ENCODE results near the gene SHE. TPM values are rescaled to one million over a fixed set of nuclear protein-coding genes. Genes with fewer than 3 reads are reported as not detected.
A peak's percentile ranks its signal among the peaks of the same experiment; 100 is the strongest.

Gene SHE
- total RNA-seq, 2 experiments from 2014 or later, result not detected

GRCh38 chr1:154436433-154436832 lies 65.8 kb downstream of the SHE start:
- DNase-seq (no peak), ATAC-seq (ENCODE audit: poor library complexity) (no peak)
- peaks cover 54% of the 10 kb centered on the region for H3K4me1 Mint-ChIP-seq (ENCODE audit: low read depth)
- no peaks in the 10 kb centered on the region for H3K9me3 ChIP-seq (ENCODE audit: control insufficient read depth in 1 of 2, insufficient read depth in 1 of 2, low read length in 2 of 2)
- no peaks in the 10 kb centered on the region for H3K9me3 Mint-ChIP-seq
- peaks cover 91% of the 10 kb centered on the region for H3K36me3 Mint-ChIP-seq (ENCODE audit: low read depth)
- peaks cover 55% of the 10 kb centered on the region for H3K4me1 ChIP-seq (ENCODE audit: insufficient read depth, low read length)
- no peaks in the 10 kb centered on the region for H3K27me3 Mint-ChIP-seq
- ChIA-PET CTCF (no interaction called here), POLR2A (interaction anchor here (1.4 to 9.6 kb wide), 2 partner anchors 17 to 29 kb away, joined by 5 to 86 read pairs; no protein-coding TSS in a partner anchor)
- H3K4me3 ChIP-seq (ENCODE audit: low read length), result no peak overlapping the region
- H3K4me3 Mint-ChIP-seq, result no peak overlapping the region
- H3K27ac Mint-ChIP-seq, result peak overlapping the region; percentile 69
- H3K27ac ChIP-seq (ENCODE audit: low read depth in 1 of 2, low read length in 2 of 2), result no peak overlapping the region
- no peaks in the 10 kb centered on the region for H3K27me3 ChIP-seq (ENCODE audit: control insufficient read depth in 1 of 2, insufficient read depth in 2 of 2, low read length in 2 of 2)
- TF ChIP-seq CTCF (IDR thresholded peaks at IDR 0.05), result no peak
- peaks cover 73% of the 10 kb centered on the region for H3K36me3 ChIP-seq (ENCODE audit: insufficient read depth, low read length)
- intact Hi-C loops (cut with DNase I, micrococcal nuclease), result no loop called here

GRCh38 chr1:154435599-154436200 lies 66.5 kb downstream of the SHE start:
- Histone ChIP-seq H3K36me3 (ENCODE audit: insufficient read depth, low read length) (peaks cover 74% of the 10 kb centered on the region), H3K27ac (ENCODE audit: low read depth in 1 of 2, low read length in 2 of 2) (no peak overlapping the region), H3K4me1 (ENCODE audit: insufficient read depth, low read length) (peaks cover 55% of the 10 kb centered on the region), H3K9me3 (ENCODE audit: control insufficient read depth in 1 of 2, insufficient read depth in 1 of 2, low read length in 2 of 2) (no peaks in the 10 kb centered on the region), H3K4me3 (ENCODE audit: low read length) (no peak overlapping the region), H3K27me3 (ENCODE audit: control insufficient read depth in 1 of 2, insufficient read depth in 2 of 2, low read length in 2 of 2) (no peaks in the 10 kb centered on the region)
- ChIA-PET CTCF (no interaction called here), POLR2A (interaction anchor here (1.4 to 9.6 kb wide), 2 partner anchors 16 to 28 kb away, joined by 5 to 86 read pairs; no protein-coding TSS in a partner anchor)
- no peak for DNase-seq
- intact Hi-C loops (cut with DNase I, micrococcal nuclease), result no loop called here
- no peak for ATAC-seq (ENCODE audit: poor library complexity)
- H3K36me3 Mint-ChIP-seq (ENCODE audit: low read depth), result peaks cover 91% of the 10 kb centered on the region
- H3K4me3 Mint-ChIP-seq, result no peak overlapping the region
- no peak for TF ChIP-seq CTCF (IDR thresholded peaks at IDR 0.05)
- H3K9me3 Mint-ChIP-seq, result no peaks in the 10 kb centered on the region
- no peaks in the 10 kb centered on the region for H3K27me3 Mint-ChIP-seq
- no peak overlapping the region for H3K27ac Mint-ChIP-seq
- H3K4me1 Mint-ChIP-seq (ENCODE audit: low read depth), result peaks cover 53% of the 10 kb centered on the region

- TF ChIP-seq CTCF (IDR thresholded peaks at IDR 0.05), result no peak
- H3K4me1 Mint-ChIP-seq (ENCODE audit: low read depth), result peaks cover 51% of the 10 kb centered on the region
- Histone ChIP-seq H3K9me3 (ENCODE audit: control insufficient read depth in 1 of 2, insufficient read depth in 1 of 2, low read length in 2 of 2) (no peaks in the 10 kb centered on the region), H3K27ac (ENCODE audit: low read depth in 1 of 2, low read length in 2 of 2) (peak overlapping the region in 1 of 2 donors; percentile 11), H3K36me3 (ENCODE audit: insufficient read depth, low read length) (peaks cover 78% of the 10 kb centered on the region), H3K4me1 (ENCODE audit: insufficient read depth, low read length) (peaks cover 59% of the 10 kb centered on the region), H3K27me3 (ENCODE audit: control insufficient read depth in 1 of 2, insufficient read depth in 2 of 2, low read length in 2 of 2) (no peaks in the 10 kb centered on the region), H3K4me3 (ENCODE audit: low read length) (no peak overlapping the region)
- intact Hi-C loops (cut with DNase I, micrococcal nuclease), result no loop called here
- H3K36me3 Mint-ChIP-seq (ENCODE audit: low read depth), result peaks cover 91% of the 10 kb centered on the region
- no peak for ATAC-seq (ENCODE audit: poor library complexity)
- H3K27me3 Mint-ChIP-seq, result no peaks in the 10 kb centered on the region
- CTCF ChIA-PET, result no interaction called here
- no peak for DNase-seq
- H3K9me3 Mint-ChIP-seq, result no peaks in the 10 kb centered on the region
- peak overlapping the region; percentile 58 for H3K27ac Mint-ChIP-seq
- POLR2A ChIA-PET, result interaction anchor here (9.6 kb wide), 1 partner anchor 27 kb away, joined by 86 read pairs; no protein-coding TSS in a partner anchor
- H3K4me3 Mint-ChIP-seq, result no peak overlapping the region
These were observed 67.7 kb downstream of the SHE start for GRCh38 chr1:154434346-154435085.
